SK-N-SH (cell line): ENCODE results near the gene ARHGAP42. TPM values are rescaled to one million over a fixed set of nuclear protein-coding genes. Genes with fewer than 3 reads are reported as not detected.

Experiments
- CTCF ChIA-PET: fragments of 300-600, 350-600 bp; formaldehyde crosslinking; extraction: SDS; loops from one replicate; lab custom pipeline; 2021; lab: Yijun Ruan, JAX
- POLR2A ChIA-PET: fragments of 350-600 bp; sonication (Branson Sonifier 250); formaldehyde crosslinking; extraction: SDS; loops from one replicate; lab custom pipeline; 2020; ENCODE audit warnings: antibody characterized with exemption, inconsistent platforms; lab: Yijun Ruan, JAX
- DNase-seq: peaks from one replicate; pipeline ENCODE4 v3.0.0; 2012
- H2AFZ ChIP-seq: fragments of 200-600 bp; sonication (generic); 2 replicates; pipeline ENCODE4 v1.8.1; 2016; ENCODE audit warnings: antibody characterized with exemption, mild to moderate bottlenecking, low read depth
- H3F3A ChIP-seq: fragments of 200-600 bp; sonication (generic); replicated peaks from 2 replicates; pipeline ENCODE3; 2016; ENCODE audit warnings: antibody characterized with exemption, mild to moderate bottlenecking; ENCODE audit not compliant: insufficient read depth
- H3K27ac ChIP-seq, 2 experiments: fragments of 200-500 bp in 1 of 2; fragments of 200-600 bp in 1 of 2; sonication (Bioruptor generic) in 1 of 2; sonication (generic), shearing (Covaris generic) in 1 of 2; 2 replicates each; pipeline versions ENCODE4 v1.5.1 to v1.6.1; 2014 to 2016; ENCODE audit warnings: low read depth in 2 of 2, inconsistent platforms in 1 of 2, low read length in 1 of 2, mild to moderate bottlenecking in 1 of 2, mixed read lengths in 1 of 2
- H3K27me3 ChIP-seq: fragments of 200-600 bp; sonication (generic), shearing (Covaris generic); 2 replicates; pipeline ENCODE4 v1.6.1; 2016; ENCODE audit warnings: mixed run types; ENCODE audit not compliant: insufficient read depth
- H3K36me3 ChIP-seq, 2 experiments: fragments of 200-500 bp in 1 of 2; fragments of 200-600 bp in 1 of 2; sonication (Bioruptor generic) in 1 of 2; sonication (generic) in 1 of 2; replicated peaks in 1 of 2; 2 replicates each; pipeline versions ENCODE3 to v1.5.1; 2014 to 2016; ENCODE audit warnings: low read length in 1 of 2, mild to moderate bottlenecking in 1 of 2; ENCODE audit not compliant: insufficient read depth in 2 of 2, control insufficient read depth in 1 of 2
- H3K4me1 ChIP-seq, 2 experiments: fragments of 200-500 bp in 1 of 2; fragments of 200-600 bp in 1 of 2; sonication (Bioruptor generic) in 1 of 2; sonication (generic), shearing (Covaris generic) in 1 of 2; 2 replicates each; pipeline versions ENCODE4 v1.5.1 to v1.6.1; 2014 to 2016; ENCODE audit warnings: low read depth in 1 of 2, low read length in 1 of 2, mixed run types in 1 of 2; ENCODE audit not compliant: insufficient read depth in 2 of 2, control insufficient read depth in 1 of 2
- H3K4me2 ChIP-seq: fragments of 200-600 bp; sonication (generic), shearing (Covaris generic); 2 replicates; pipeline ENCODE4 v1.6.1; 2017; ENCODE audit warnings: mixed run types
- H3K4me3 ChIP-seq, 2 experiments: fragments of 200-500 bp in 1 of 2; fragments of 200-600 bp in 1 of 2; sonication (Bioruptor generic) in 1 of 2; sonication (generic), shearing (Covaris generic) in 1 of 2; 2 replicates each; pipeline versions ENCODE4 v1.5.1 to v1.8.1; 2014 to 2016; ENCODE audit warnings: low read depth in 2 of 2, inconsistent platforms in 1 of 2, low read length in 1 of 2, mild to moderate bottlenecking in 1 of 2, mixed read lengths in 1 of 2, moderate library complexity in 1 of 2
- H3K79me2 ChIP-seq: fragments of 200-600 bp; sonication (generic); 2 replicates; pipeline ENCODE4 v1.8.1; 2017; ENCODE audit warnings: mild to moderate bottlenecking; ENCODE audit not compliant: insufficient read depth
- H3K9ac ChIP-seq: fragments of 200-600 bp; sonication (generic); 2 replicates; pipeline ENCODE4 v1.6.1; 2017; ENCODE audit warnings: mixed run types
- H3K9me2 ChIP-seq: fragments of 200-600 bp; sonication (generic); 2 replicates; pipeline ENCODE4 v1.6.1; 2017; ENCODE audit warnings: mixed run types
- H3K9me3 ChIP-seq: fragments of 200-600 bp; sonication (generic); 2 replicates; pipeline ENCODE4 v1.6.1; 2017; ENCODE audit warnings: mixed run types, mild to moderate bottlenecking, moderate library complexity
- H4K20me1 ChIP-seq: fragments of 200-600 bp; sonication (generic); 2 replicates; pipeline ENCODE4 v1.6.1; 2017; ENCODE audit warnings: mild to moderate bottlenecking, mixed run types; ENCODE audit not compliant: insufficient read depth
- CHD2 ChIP-seq: fragments of 150-350 bp; IDR thresholded peaks from 2 replicates; pipeline ENCODE4 v1.6.1; 2018; ENCODE audit warnings: low read length; ENCODE audit not compliant: partially characterized antibody
- ELF1 ChIP-seq: IDR thresholded peaks from 2 replicates; pipeline ENCODE4 v1.4.0; 2012
- EZH2phosphoT487 ChIP-seq: fragments of 200-600 bp; sonication (generic); IDR thresholded peaks from 2 replicates; pipeline ENCODE4 v1.6.1; 2017; ENCODE audit warnings: low read depth, mixed run types, mild to moderate bottlenecking, antibody characterized with exemption, moderate library complexity, borderline replicate concordance
- GABPA ChIP-seq: IDR thresholded peaks from 2 replicates; pipeline ENCODE4 v1.4.0; 2012; ENCODE audit warnings: low read depth, mild to moderate bottlenecking
- JUND ChIP-seq: IDR thresholded peaks from 2 replicates; pipeline ENCODE4 v1.4.0; 2012
- MEF2A ChIP-seq: IDR thresholded peaks from 2 replicates; pipeline ENCODE4 v1.4.0; 2012; ENCODE audit warnings: low read depth, borderline replicate concordance
- NFIC ChIP-seq: IDR thresholded peaks from 2 replicates; pipeline ENCODE4 v1.4.0; 2012; ENCODE audit warnings: borderline replicate concordance
- POLR2AphosphoS5 ChIP-seq: IDR thresholded peaks from 2 replicates; pipeline ENCODE4 v1.6.1; 2012; ENCODE audit warnings: low read depth, low read length
- RFX5 ChIP-seq: IDR thresholded peaks from 2 replicates; pipeline ENCODE4 v1.6.1; 2012; ENCODE audit warnings: mild to moderate bottlenecking, improper control_type of control experiment, low read length
- RXRA ChIP-seq: IDR thresholded peaks from 2 replicates; pipeline ENCODE4 v1.4.0; 2012; ENCODE audit warnings: low read depth, mild to moderate bottlenecking, borderline replicate concordance
- SIN3A ChIP-seq: IDR thresholded peaks from 2 replicates; pipeline ENCODE4 v1.6.1; 2012; ENCODE audit warnings: low read depth, mild to moderate bottlenecking, low read length, moderate library complexity, borderline replicate concordance
- TCF12 ChIP-seq: IDR thresholded peaks from 2 replicates; pipeline ENCODE4 v1.4.0; 2012
- WGBS: methylation state at CpG from one replicate; pipeline ENCODE4 v1.1.6; 2017; ENCODE audit warnings: low lambda C conversion rate; 5-methylcytosine and 5-hydroxymethylcytosine counted together
- polyA plus RNA-seq, 3 experiments: library from polyadenylated mRNA; depleted of rRNA; stranded (reverse); fragments of >200 nt; gene quantifications; 2 replicates each; pipeline ENCODE4 v1.2.3, GENCODE V29; 2012
- TF ChIP-seq, protein P1 (sequence below): fragments of 200-600 bp; sonication (generic); IDR thresholded peaks from 2 replicates; pipeline ENCODE4 v1.6.1; 2017; ENCODE audit warnings: antibody characterized with exemption, mild to moderate bottlenecking, moderate library complexity
- TF ChIP-seq, protein P2 (sequence below): fragments of 150-350 bp; IDR thresholded peaks from 2 replicates; pipeline ENCODE4 v1.6.1; 2017; ENCODE audit warnings: antibody characterized with exemption, low read length, low read depth, borderline replicate concordance
- TF ChIP-seq, protein P3 (sequence below): fragments of 150-350 bp; IDR thresholded peaks from 2 replicates; pipeline ENCODE4 v1.6.1; 2016; ENCODE audit warnings: mild to moderate bottlenecking, low read depth, low read length
- TF ChIP-seq, protein P4 (sequence below): IDR thresholded peaks from 2 replicates; pipeline ENCODE4; 2012

The ARHGAP42 gene
- polyA plus RNA-seq, 1 of the 3 experiments (the other 2 are of a cell fraction), result 0.02 TPM

DNA sequence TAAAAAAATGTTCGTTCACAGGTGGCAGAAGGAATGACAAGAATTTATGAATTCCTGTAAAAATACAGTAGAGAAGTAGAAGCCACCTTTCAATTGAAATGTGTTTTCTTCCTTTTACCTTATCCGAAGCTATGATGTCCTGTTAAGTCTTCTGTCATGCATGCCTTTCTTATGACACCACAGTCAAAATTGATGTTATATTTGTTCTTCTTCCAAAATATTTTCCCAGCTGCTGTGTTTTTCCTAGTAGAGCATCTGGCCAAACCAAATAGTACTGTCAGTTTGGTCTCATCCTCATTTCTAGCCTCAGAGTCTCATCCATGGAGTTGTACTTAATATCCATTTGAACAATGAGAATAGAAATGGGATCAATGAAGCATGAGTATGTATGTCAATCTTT lies 236.5 kb downstream of the ARHGAP42 start:
- no peaks in the 10 kb centered on the region for H3K27me3 ChIP-seq

More for the DNA sequence above, 236.5 kb downstream of the ARHGAP42 start:
- DNase-seq, result no peak
- CTCF ChIA-PET, result interaction anchor here (1.5 kb wide), 1 partner anchor 347 kb away, joined by 4 read pairs; no protein-coding TSS in a partner anchor
- no peaks in the 10 kb centered on the region for H3F3A ChIP-seq
- H3K79me2 ChIP-seq, result no peaks in the 10 kb centered on the region
- WGBS, result 7% methylated on average over 2 of the region's 2 CpGs
- no peak overlapping the region for H3K9ac ChIP-seq
- H3K9me3 ChIP-seq, result no peaks in the 10 kb centered on the region
- no peak overlapping the region for H3K4me2 ChIP-seq
- H3K4me1 ChIP-seq, result peaks cover 0 to 3% of the 10 kb centered on the region in 2 experiments; a peak in 1 of 4 replicates
- H4K20me1 ChIP-seq, result no peaks in the 10 kb centered on the region
- H3K36me3 ChIP-seq, result no peaks in the 10 kb centered on the region
- POLR2A ChIA-PET, result no interaction called here
- H3K9me2 ChIP-seq, result no peaks in the 10 kb centered on the region
- no peak overlapping the region for H3K27ac ChIP-seq
- no peak overlapping the region for H3K4me3 ChIP-seq
- H2AFZ ChIP-seq, result no peak overlapping the region
- TF ChIP-seq, protein P1, sequence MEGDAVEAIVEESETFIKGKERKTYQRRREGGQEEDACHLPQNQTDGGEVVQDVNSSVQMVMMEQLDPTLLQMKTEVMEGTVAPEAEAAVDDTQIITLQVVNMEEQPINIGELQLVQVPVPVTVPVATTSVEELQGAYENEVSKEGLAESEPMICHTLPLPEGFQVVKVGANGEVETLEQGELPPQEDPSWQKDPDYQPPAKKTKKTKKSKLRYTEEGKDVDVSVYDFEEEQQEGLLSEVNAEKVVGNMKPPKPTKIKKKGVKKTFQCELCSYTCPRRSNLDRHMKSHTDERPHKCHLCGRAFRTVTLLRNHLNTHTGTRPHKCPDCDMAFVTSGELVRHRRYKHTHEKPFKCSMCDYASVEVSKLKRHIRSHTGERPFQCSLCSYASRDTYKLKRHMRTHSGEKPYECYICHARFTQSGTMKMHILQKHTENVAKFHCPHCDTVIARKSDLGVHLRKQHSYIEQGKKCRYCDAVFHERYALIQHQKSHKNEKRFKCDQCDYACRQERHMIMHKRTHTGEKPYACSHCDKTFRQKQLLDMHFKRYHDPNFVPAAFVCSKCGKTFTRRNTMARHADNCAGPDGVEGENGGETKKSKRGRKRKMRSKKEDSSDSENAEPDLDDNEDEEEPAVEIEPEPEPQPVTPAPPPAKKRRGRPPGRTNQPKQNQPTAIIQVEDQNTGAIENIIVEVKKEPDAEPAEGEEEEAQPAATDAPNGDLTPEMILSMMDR, result no peak
- TF ChIP-seq JUND (no peak), RXRA (no peak), CHD2 (no peak), NFIC (no peak), SIN3A (no peak), RFX5 (no peak), MEF2A (no peak), POLR2AphosphoS5 (no peak), TCF12 (no peak), EZH2phosphoT487 (no peak), GABPA (no peak), ELF1 (no peak)
- TF ChIP-seq, protein P2, sequence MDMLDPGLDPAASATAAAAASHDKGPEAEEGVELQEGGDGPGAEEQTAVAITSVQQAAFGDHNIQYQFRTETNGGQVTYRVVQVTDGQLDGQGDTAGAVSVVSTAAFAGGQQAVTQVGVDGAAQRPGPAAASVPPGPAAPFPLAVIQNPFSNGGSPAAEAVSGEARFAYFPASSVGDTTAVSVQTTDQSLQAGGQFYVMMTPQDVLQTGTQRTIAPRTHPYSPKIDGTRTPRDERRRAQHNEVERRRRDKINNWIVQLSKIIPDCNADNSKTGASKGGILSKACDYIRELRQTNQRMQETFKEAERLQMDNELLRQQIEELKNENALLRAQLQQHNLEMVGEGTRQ, result no peak
- TF ChIP-seq, protein P3, sequence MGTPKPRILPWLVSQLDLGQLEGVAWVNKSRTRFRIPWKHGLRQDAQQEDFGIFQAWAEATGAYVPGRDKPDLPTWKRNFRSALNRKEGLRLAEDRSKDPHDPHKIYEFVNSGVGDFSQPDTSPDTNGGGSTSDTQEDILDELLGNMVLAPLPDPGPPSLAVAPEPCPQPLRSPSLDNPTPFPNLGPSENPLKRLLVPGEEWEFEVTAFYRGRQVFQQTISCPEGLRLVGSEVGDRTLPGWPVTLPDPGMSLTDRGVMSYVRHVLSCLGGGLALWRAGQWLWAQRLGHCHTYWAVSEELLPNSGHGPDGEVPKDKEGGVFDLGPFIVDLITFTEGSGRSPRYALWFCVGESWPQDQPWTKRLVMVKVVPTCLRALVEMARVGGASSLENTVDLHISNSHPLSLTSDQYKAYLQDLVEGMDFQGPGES, result no peak
- TF ChIP-seq, protein P4, sequence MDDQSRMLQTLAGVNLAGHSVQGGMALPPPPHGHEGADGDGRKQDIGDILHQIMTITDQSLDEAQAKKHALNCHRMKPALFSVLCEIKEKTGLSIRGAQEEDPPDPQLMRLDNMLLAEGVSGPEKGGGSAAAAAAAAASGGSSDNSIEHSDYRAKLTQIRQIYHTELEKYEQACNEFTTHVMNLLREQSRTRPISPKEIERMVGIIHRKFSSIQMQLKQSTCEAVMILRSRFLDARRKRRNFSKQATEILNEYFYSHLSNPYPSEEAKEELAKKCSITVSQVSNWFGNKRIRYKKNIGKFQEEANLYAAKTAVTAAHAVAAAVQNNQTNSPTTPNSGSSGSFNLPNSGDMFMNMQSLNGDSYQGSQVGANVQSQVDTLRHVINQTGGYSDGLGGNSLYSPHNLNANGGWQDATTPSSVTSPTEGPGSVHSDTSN, result no peak
